ENCODE results near the gene INPP4A.

INPP4A gene

GRCh38 chr2:98604547-98604946 is 159.9 kb downstream of the INPP4A start:
- DNase-seq: no peak

- DNase-seq: no peak
Observed at GRCh38 chr2:98605076-98605475, 160.4 kb downstream of the INPP4A start.

- DNase-seq: no peak
Observed at GRCh38 chr2:98606431-98606830, 161.8 kb downstream of the INPP4A start.

GRCh38 chr2:98607104-98607503 is 162.4 kb downstream of the INPP4A start:
- DNase-seq: no peak

- DNase-seq: no peak
Observed at GRCh38 chr2:98607741-98608115, 163.1 kb downstream of the INPP4A start.

- peak; percentile 79 for DNase-seq
Observed at GRCh38 chr2:98608116-98608961, 163.7 kb downstream of the INPP4A start, which contains the start of the genes COA5 and UNC50. TSS of gene COA5 (minus strand) at chr2:98608512. CDS start at chr2:98608405, 107 bp downstream. TSS of gene UNC50 (plus strand) at chr2:98608589. CDS start at chr2:98609760, 1,171 bp downstream.

GRCh38 chr2:98608962-98609604 is 164.4 kb downstream of the INPP4A start:
- DNase-seq: no peak

GRCh38 chr2:98614024-98614739 is 169.5 kb downstream of the INPP4A start:
- DNase-seq: no peak

GRCh38 chr2:98615481-98615880 is 170.8 kb downstream of the INPP4A start:
- DNase-seq: no peak

GRCh38 chr2:98617149-98617548 is 172.5 kb downstream of the INPP4A start:
- DNase-seq: no peak

- no peak for DNase-seq
Observed at GRCh38 chr2:98623657-98624056, 179.0 kb downstream of the INPP4A start.

GRCh38 chr2:98632351-98632750 is 187.7 kb downstream of the INPP4A start:
- no peak for DNase-seq

GRCh38 chr2:98634406-98635092 is 189.9 kb downstream of the INPP4A start:
- DNase-seq: no peak

GRCh38 chr2:98637401-98638147 is 192.9 kb downstream of the INPP4A start:
- no peak for DNase-seq

- DNase-seq: no peak
Observed at GRCh38 chr2:98643496-98644100, 198.9 kb downstream of the INPP4A start.

Data from COR-L47 (cell line).